GM12878 (cell line): ENCODE data around the gene ITM2C. TPM values are rescaled to one million over a fixed set of nuclear protein-coding genes. Genes with fewer than 3 reads are reported as not detected.
A peak's percentile ranks its signal among the peaks of the same experiment; 100 is the strongest.

Experiments used
- BCL3 ChIP-seq: IDR thresholded peaks from 2 replicates; pipeline ENCODE4 v1.6.1; 2011; ENCODE audit warnings: borderline replicate concordance, low read depth, mild to moderate bottlenecking, moderate library complexity, low read length; ENCODE audit not compliant: insufficient read depth, poor library complexity, severe bottlenecking
- CHD1 ChIP-seq: IDR thresholded peaks from 2 replicates; pipeline ENCODE4 v1.6.1; 2012; ENCODE audit warnings: low read depth, low read length, improper control_type of control experiment
- CREB1 ChIP-seq: IDR thresholded peaks from 2 replicates; pipeline ENCODE4 v1.6.1; 2012; ENCODE audit warnings: low read depth, mild to moderate bottlenecking, inconsistent platforms
- EP300 ChIP-seq, 2 experiments: fragments of 150-350 bp in 1 of 2; IDR thresholded peaks; 2 replicates each; pipeline ENCODE4 v1.6.1; 2011 to 2012; ENCODE audit warnings: low read depth in 2 of 2, low read length in 2 of 2, borderline replicate concordance in 1 of 2, improper control_type of control experiment in 1 of 2, inconsistent platforms in 1 of 2; ENCODE audit not compliant: control insufficient read depth in 1 of 2
- ESRRA ChIP-seq: IDR thresholded peaks from 2 replicates; pipeline ENCODE4 v1.6.1; 2012; ENCODE audit warnings: mild to moderate bottlenecking, low read length, improper control_type of control experiment
- HDGF ChIP-seq: fragments of 450-650 bp; IDR thresholded peaks from 2 replicates; pipeline ENCODE4 v1.6.1; 2016; ENCODE audit warnings: antibody characterized with exemption
- HSF1 ChIP-seq: fragments of 150-350 bp; IDR thresholded peaks from 2 replicates; pipeline ENCODE4 v1.6.1; 2014; ENCODE audit warnings: mild to moderate bottlenecking, low read depth, low read length
- MAX ChIP-seq: IDR thresholded peaks from 2 replicates; pipeline ENCODE4 v1.6.1; 2012; ENCODE audit warnings: low read depth, low read length, improper control_type of control experiment
- NFIC ChIP-seq: IDR thresholded peaks from 2 replicates; pipeline ENCODE4 v1.6.1; 2012; ENCODE audit warnings: low read depth, mild to moderate bottlenecking, inconsistent platforms, low read length, moderate library complexity
- NR2C1 ChIP-seq: fragments of 450-650 bp; IDR thresholded peaks from 2 replicates; pipeline ENCODE4 v1.6.1; 2017; ENCODE audit warnings: antibody characterized with exemption, mild to moderate bottlenecking, moderate library complexity
- POLR2AphosphoS2 ChIP-seq: IDR thresholded peaks from 2 replicates; pipeline ENCODE4 v1.6.1; 2011; ENCODE audit warnings: low read depth, mild to moderate bottlenecking, low read length, improper control_type of control experiment, moderate library complexity
- POU2F2 ChIP-seq: IDR thresholded peaks from 3 replicates; pipeline ENCODE4 v1.6.1; 2011; ENCODE audit warnings: low read depth, mild to moderate bottlenecking, low read length, borderline replicate concordance
- RAD51 ChIP-seq: fragments of 450-650 bp; IDR thresholded peaks from 2 replicates; pipeline ENCODE4 v1.6.1; 2016; ENCODE audit warnings: moderate library complexity, mild to moderate bottlenecking, inconsistent platforms
- RELB ChIP-seq: fragments of 450-650 bp; IDR thresholded peaks from 2 replicates; pipeline ENCODE4 v1.6.1; 2017; ENCODE audit warnings: low read depth, mild to moderate bottlenecking, moderate library complexity
- SIX5 ChIP-seq: IDR thresholded peaks from 2 replicates; pipeline ENCODE4 v1.6.1; 2011; ENCODE audit warnings: mild to moderate bottlenecking, low read depth, low read length, moderate library complexity; ENCODE audit not compliant: severe bottlenecking
- TARDBP ChIP-seq: IDR thresholded peaks from 2 replicates; pipeline ENCODE4 v1.6.1; 2016; ENCODE audit warnings: borderline replicate concordance
- YY1 ChIP-seq: IDR thresholded peaks from 2 replicates; pipeline ENCODE4 v1.6.1; 2011; ENCODE audit warnings: low read depth, mild to moderate bottlenecking, low read length
- ZNF687 ChIP-seq: fragments of 450-650 bp; IDR thresholded peaks from 2 replicates; pipeline ENCODE4 v1.6.1; 2017; ENCODE audit warnings: mild to moderate bottlenecking, moderate library complexity
- polyA plus RNA-seq, 11 experiments: library from polyadenylated mRNA; depleted of rRNA in 4 of 11; unstranded in 6 of 11; stranded (reverse) in 5 of 11; fragments of >200 nt; fragmentation: Nextera tagmentation in 4 of 11; fragmentation: Illumina TruSeq in 1 of 11; extraction: Ambion mirVana in 4 of 11; extraction: Trizol in 1 of 11; gene quantifications; 1 replicate in 1 of 11; 2 replicates in 10 of 11; pipeline versions ENCODE4 v1.2.1 to v1.2.3, GENCODE V29; 2011 to 2016; ENCODE audit warnings: inconsistent platforms in 2 of 11, missing spikeins in 2 of 11, low read depth in 1 of 11
- total RNA-seq, 4 experiments: library from RNA; depleted of rRNA in 3 of 4; stranded (reverse); fragments of >200 nt in 3 of 4; fragmentation: Illumina TruSeq in 1 of 4; extraction: Trizol in 1 of 4; gene quantifications; 2 replicates each; pipeline versions ENCODE4 v1.2.1 to v1.2.3, GENCODE V29; 2013 to 2021

Gene ITM2C
- total and polyA plus RNA-seq, 10 of the 15 experiments (the other 5 are each of a cell fraction or from before 2014, with no cell fraction given), result 5.4 to 195 (median 149) TPM

GRCh38 chr2:230872968-230873660 lies 8.4 kb downstream of the ITM2C start (continued):
- TF ChIP-seq MAX (no peak), NFIC (0 out of 2 replicates have a peak, but pooled peaks have one; percentile 23), NR2C1 (no peak), POLR2AphosphoS2 (no peak), HSF1 (no peak), CREB1 (no peak), ZNF687 (no peak), HDGF (no peak), BCL3 (no peak), RAD51 (no peak), CHD1 (no peak), RELB (no peak), YY1 (no peak), SIX5 (no peak), EP300 (IDR thresholded peaks at IDR 0.05; ENCODE audit: borderline replicate concordance in 1 of 2, control insufficient read depth in 1 of 2, low read depth in 2 of 2, low read length in 2 of 2) (peak in 1 of 2 experiments; percentile 34; a peak in 1 of 4 replicates), TARDBP (no peak), POU2F2 (no peak), ESRRA (no peak)
